HepG2 (cell line): Measurements from ENCODE around the gene GADD45B. TPM values are rescaled to one million over a fixed set of nuclear protein-coding genes. Genes with fewer than 3 reads are reported as not detected.

Experiments used
- GLI4 ChIP-seq: sonication (generic); formaldehyde crosslinking; IDR thresholded peaks from 2 replicates; pipeline ENCODE4 v1.5.1; 2020; ENCODE audit warnings: missing genetic modification reagents, mild to moderate bottlenecking, moderate library complexity, borderline replicate concordance
- HNF1A ChIP-seq, 2 experiments: sonication (generic) in 1 of 2; formaldehyde crosslinking in 1 of 2; IDR thresholded peaks; 2 replicates each; pipeline versions ENCODE4 v1.4.0 to v1.6.1; 2016 to 2020; ENCODE audit warnings: borderline replicate concordance in 1 of 2, low read depth in 1 of 2, mild to moderate bottlenecking in 1 of 2, missing genetic modification reagents in 1 of 2
- KDM2A ChIP-seq: sonication (generic); formaldehyde crosslinking; IDR thresholded peaks from 2 replicates; pipeline ENCODE4 v1.4.0; 2020; ENCODE audit warnings: low read depth, missing genetic modification reagents, borderline replicate concordance
- NFE2L2 ChIP-seq: fragments of 150-350 bp; IDR thresholded peaks from 2 replicates; pipeline ENCODE4 v1.6.1; 2014; ENCODE audit warnings: low read length
- NFKB2 ChIP-seq: sonication (generic); formaldehyde crosslinking; IDR thresholded peaks from 2 replicates; pipeline ENCODE4 v1.4.0; 2020; ENCODE audit warnings: missing genetic modification reagents, borderline replicate concordance
- RXRA ChIP-seq: sonication (generic); formaldehyde crosslinking; IDR thresholded peaks from 2 replicates; pipeline ENCODE4 v1.5.1; 2020; ENCODE audit warnings: missing genetic modification reagents
- TOPORS ChIP-seq: sonication (generic); formaldehyde crosslinking; IDR thresholded peaks from 2 replicates; pipeline ENCODE4 v1.8.0; 2023; ENCODE audit warnings: mild to moderate bottlenecking, missing genetic modification reagents
- ZBTB39 ChIP-seq: sonication (generic); formaldehyde crosslinking; IDR thresholded peaks from 2 replicates; pipeline ENCODE4 v1.5.0; 2020; ENCODE audit warnings: missing genetic modification reagents
- ZBTB4 ChIP-seq: sonication (generic); formaldehyde crosslinking; IDR thresholded peaks from 2 replicates; pipeline ENCODE4 v1.4.0; 2020; ENCODE audit warnings: missing genetic modification reagents, mild to moderate bottlenecking, borderline replicate concordance
- ZC3H4 ChIP-seq: sonication (generic); formaldehyde crosslinking; IDR thresholded peaks from 2 replicates; pipeline ENCODE4 v1.4.0; 2020; ENCODE audit warnings: missing genetic modification reagents, borderline replicate concordance
- ZNF280B ChIP-seq: sonication (generic); formaldehyde crosslinking; IDR thresholded peaks from 2 replicates; pipeline ENCODE4 v1.5.0; 2020; ENCODE audit warnings: missing genetic modification reagents, mild to moderate bottlenecking, borderline replicate concordance
- ZSCAN31 ChIP-seq: sonication (generic); formaldehyde crosslinking; IDR thresholded peaks from 2 replicates; pipeline ENCODE4 v1.5.0; 2020; ENCODE audit warnings: low read depth, mild to moderate bottlenecking, missing genetic modification reagents
- polyA plus RNA-seq, 8 experiments: library from polyadenylated mRNA; depleted of rRNA in 3 of 8; stranded (reverse) in 7 of 8; unstranded in 1 of 8; fragments of >200 nt; fragmentation: Illumina TruSeq in 4 of 8; extraction: Trizol in 4 of 8; gene quantifications; 2 replicates each; pipeline versions ENCODE4 v1.2.1 to v1.2.3, GENCODE V29; 2011 to 2016; ENCODE audit warnings: low read depth in 4 of 8, missing spikeins in 1 of 8, mixed read lengths in 1 of 8; ENCODE audit not compliant: insufficient read depth in 1 of 8
- total RNA-seq, 5 experiments: library from RNA; depleted of rRNA; stranded (reverse); fragments of >200 nt; fragmentation: Illumina TruSeq; extraction: Trizol; gene quantifications; 2 replicates each; pipeline ENCODE4 v1.2.3, GENCODE V29; 2016; ENCODE audit warnings: low read depth in 1 of 5

The GADD45B gene
- total and polyA plus RNA-seq, 2 of the 13 experiments (the other 11 are each of a cell fraction or from before 2014, with no cell fraction given): 4.6 to 34.1 TPM

- peak; percentile 74; the same call in 1 of the 2 replicates for TF ChIP-seq ZBTB4 (CRISPR knock-in tag)
- TF ChIP-seq GLI4 (CRISPR knock-in tag): 0 out of 2 replicates have a peak, but pooled peaks have one; percentile 25
- peak; percentile 76; the same call in 1 of the 2 replicates for TF ChIP-seq TOPORS (CRISPR knock-in tag)
- TF ChIP-seq KDM2A (CRISPR knock-in tag): peak; percentile 84
- TF ChIP-seq ZBTB39 (CRISPR knock-in tag): no peak
- TF ChIP-seq NFE2L2: no peak
- TF ChIP-seq ZSCAN31 (CRISPR knock-in tag): peak; percentile 75; the same call in 1 of the 2 replicates
- TF ChIP-seq ZNF280B (CRISPR knock-in tag): peak; percentile 69; the same call in 1 of the 2 replicates
- peak; percentile 89 for TF ChIP-seq RXRA (CRISPR knock-in tag)
- TF ChIP-seq ZC3H4 (CRISPR knock-in tag): no peak
- peak; percentile 74; the same call in 1 of the 2 replicates for TF ChIP-seq NFKB2
- peak; percentile 43; the same call in 1 of the 2 replicates for TF ChIP-seq HNF1A (IDR thresholded peaks at IDR 0.05; ENCODE audit: low read depth)
- peak; percentile 73; the same call in 1 of the 2 replicates for TF ChIP-seq HNF1A (CRISPR knock-in tag; IDR thresholded peaks at IDR 0.05; ENCODE audit: borderline replicate concordance)
Observed at GRCh38 chr19:2462635-2463421, 13.1 kb upstream of the GADD45B start (continued).
